Body of pancreas (tissue), 4 donors: ENCODE data around the gene TLN1. TPM values are rescaled to one million over a fixed set of nuclear protein-coding genes. Genes with fewer than 3 reads are reported as not detected.

Source experiments
- ATAC-seq: fragments of 150-250 bp; one replicate; pipeline ENCODE4 v1.9.1; 2016
- DNase-seq, 4 donors: peaks; one replicate each; pipeline ENCODE4 v3.0.0-alpha.2; 2019
- H3K27ac ChIP-seq, 4 donors: fragments of 200-600 bp; sonication (generic); 1 replicate in 3 of 4; 2 replicates in 1 of 4; pipeline versions ENCODE4 v1.5.1 to v1.6.1; 2016 to 2019; ENCODE audit warnings: mild to moderate bottlenecking in 1 of 4, mixed read lengths in 1 of 4, moderate library complexity in 1 of 4
- H3K27me3 ChIP-seq, 2 donors: fragments of 200-600 bp; sonication (generic); one replicate each; pipeline ENCODE4 v1.6.0; 2016; ENCODE audit warnings: mild to moderate bottlenecking in 1 of 2
- H3K36me3 ChIP-seq, 2 donors: fragments of 200-600 bp; sonication (generic); replicated peaks in 1 of 2; 2 replicates each; pipeline ENCODE4 v1.5.1; 2016; ENCODE audit warnings: low read depth in 2 of 2; ENCODE audit not compliant: insufficient read depth in 1 of 2
- H3K4me1 ChIP-seq: fragments of 200-600 bp; sonication (generic); one replicate; pipeline ENCODE4 v1.6.0; 2016
- H3K4me3 ChIP-seq, 2 donors: fragments of 200-600 bp; sonication (generic); 1 replicate in 1 of 2; 2 replicates in 1 of 2; pipeline ENCODE4 v1.5.1; 2016 to 2019
- H3K9me3 ChIP-seq, 3 donors: fragments of 200-600 bp; sonication (generic); 1 replicate in 2 of 3; 2 replicates in 1 of 3; pipeline ENCODE4 v1.5.1; 2016
- POLR2A ChIP-seq, 3 donors: fragments of 450-650 bp; IDR thresholded peaks; one replicate each; pipeline ENCODE4 v1.6.1; 2016; ENCODE audit warnings: antibody characterized with exemption in 3 of 3, mild to moderate bottlenecking in 2 of 3
- WGBS, 2 donors: methylation state at CpG; one replicate each; pipeline ENCODE4 v1.1.5; 2017; 5-methylcytosine and 5-hydroxymethylcytosine counted together
- intact Hi-C: fragments of 100-400 bp; cut with DNase I; formaldehyde crosslinking; loops from one replicate; pipeline ENCODE4 v1.15.1; 2023
- total RNA-seq, 2 donors: library from RNA; depleted of rRNA; stranded (reverse); fragments of >200 nt; gene quantifications; one replicate each; pipeline ENCODE4 v1.1.0, GENCODE V29; 2016
- TF ChIP-seq, protein P1 (sequence below), 7 experiments: fragments of 450-650 bp in 4 of 7; fragments of 200-600 bp in 3 of 7; sonication (generic) in 3 of 7; IDR thresholded peaks; one replicate each; pipeline ENCODE4 v1.5.1; 2016 to 2019; ENCODE audit warnings: antibody characterized with exemption in 7 of 7

Gene TLN1
- total RNA-seq, 2 donors from 2014 or later: 93.7 to 130 TPM

- no peak overlapping the region for H3K4me3 ChIP-seq
- H3K9me3 ChIP-seq: no peaks in the 10 kb centered on the region
- H3K27me3 ChIP-seq: no peaks in the 10 kb centered on the region
- ATAC-seq: no peak
- peaks cover 11 to 86% of the 10 kb centered on the region in 2 donors for H3K36me3 ChIP-seq
- DNase-seq: no peak
- no peak overlapping the region for H3K27ac ChIP-seq
- 88 to 93% methylated on average over 10 to 15 of the region's 15 CpGs for WGBS, 2 donors
- no peaks in the 10 kb centered on the region for H3K4me1 ChIP-seq
- intact Hi-C loops: no loop called here
- TF ChIP-seq, protein P1, sequence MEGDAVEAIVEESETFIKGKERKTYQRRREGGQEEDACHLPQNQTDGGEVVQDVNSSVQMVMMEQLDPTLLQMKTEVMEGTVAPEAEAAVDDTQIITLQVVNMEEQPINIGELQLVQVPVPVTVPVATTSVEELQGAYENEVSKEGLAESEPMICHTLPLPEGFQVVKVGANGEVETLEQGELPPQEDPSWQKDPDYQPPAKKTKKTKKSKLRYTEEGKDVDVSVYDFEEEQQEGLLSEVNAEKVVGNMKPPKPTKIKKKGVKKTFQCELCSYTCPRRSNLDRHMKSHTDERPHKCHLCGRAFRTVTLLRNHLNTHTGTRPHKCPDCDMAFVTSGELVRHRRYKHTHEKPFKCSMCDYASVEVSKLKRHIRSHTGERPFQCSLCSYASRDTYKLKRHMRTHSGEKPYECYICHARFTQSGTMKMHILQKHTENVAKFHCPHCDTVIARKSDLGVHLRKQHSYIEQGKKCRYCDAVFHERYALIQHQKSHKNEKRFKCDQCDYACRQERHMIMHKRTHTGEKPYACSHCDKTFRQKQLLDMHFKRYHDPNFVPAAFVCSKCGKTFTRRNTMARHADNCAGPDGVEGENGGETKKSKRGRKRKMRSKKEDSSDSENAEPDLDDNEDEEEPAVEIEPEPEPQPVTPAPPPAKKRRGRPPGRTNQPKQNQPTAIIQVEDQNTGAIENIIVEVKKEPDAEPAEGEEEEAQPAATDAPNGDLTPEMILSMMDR (IDR thresholded peaks at IDR 0.05): no peak
- TF ChIP-seq POLR2A (IDR thresholded peaks at IDR 0.05): no peak
Observed at GRCh38 chr9:35718721-35719511, 13.1 kb downstream of the TLN1 start.

- Histone ChIP-seq H3K27me3 (no peaks in the 10 kb centered on the region), H3K4me1 (no peaks in the 10 kb centered on the region), H3K9me3 (no peaks in the 10 kb centered on the region), H3K4me3 (no peak overlapping the region), H3K36me3 (peaks cover 15 to 86% of the 10 kb centered on the region in 2 donors), H3K27ac (no peak overlapping the region)
- ATAC-seq (no peak), DNase-seq (no peak)
- TF ChIP-seq, protein P1 (IDR thresholded peaks at IDR 0.05): no peak
- no peak for TF ChIP-seq POLR2A (IDR thresholded peaks at IDR 0.05)
- intact Hi-C loops: no loop called here
- WGBS, 2 donors: 84 to 92% methylated on average over 10 to 14 of the region's 14 CpGs
Observed at GRCh38 chr9:35717132-35717870, 14.7 kb downstream of the TLN1 start.

DNA sequence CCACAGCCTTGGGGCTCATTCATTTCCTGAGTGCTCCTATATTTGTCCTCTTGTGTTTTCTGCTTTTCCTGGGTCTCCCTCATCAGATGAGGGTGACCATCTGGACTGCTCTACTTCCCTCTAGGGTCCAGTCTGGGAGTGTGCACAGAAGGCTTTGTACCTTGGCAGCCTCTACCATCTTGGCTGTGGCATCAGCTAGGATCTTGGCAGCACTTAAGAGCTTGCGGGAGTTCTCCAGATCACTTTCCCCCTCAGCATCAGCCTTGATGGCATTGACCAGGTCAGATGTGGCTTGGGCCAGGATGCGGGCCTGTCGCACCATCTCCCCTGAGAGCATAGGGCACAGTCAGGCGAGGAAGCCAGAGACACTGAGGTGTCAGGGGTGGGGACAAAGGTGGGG lies 15.8 kb downstream of the TLN1 start:
- TF ChIP-seq POLR2A (IDR thresholded peaks at IDR 0.05): no peak
- TF ChIP-seq, protein P1 (IDR thresholded peaks at IDR 0.05): peak in 2 of 7 experiments; percentile 9 to 13
- no peaks in the 10 kb centered on the region for H3K27me3 ChIP-seq
- H3K27ac ChIP-seq: no peak overlapping the region
- intact Hi-C loops: no loop called here
- no peak for ATAC-seq
- no peaks in the 10 kb centered on the region for H3K9me3 ChIP-seq
- no peaks in the 10 kb centered on the region for H3K4me1 ChIP-seq
- WGBS, 2 donors: 84 to 88% methylated on average over 4 of the region's 4 CpGs
- no peak for DNase-seq
- H3K4me3 ChIP-seq: no peak overlapping the region
- H3K36me3 ChIP-seq: peaks cover 23 to 85% of the 10 kb centered on the region in 2 donors

DNA sequence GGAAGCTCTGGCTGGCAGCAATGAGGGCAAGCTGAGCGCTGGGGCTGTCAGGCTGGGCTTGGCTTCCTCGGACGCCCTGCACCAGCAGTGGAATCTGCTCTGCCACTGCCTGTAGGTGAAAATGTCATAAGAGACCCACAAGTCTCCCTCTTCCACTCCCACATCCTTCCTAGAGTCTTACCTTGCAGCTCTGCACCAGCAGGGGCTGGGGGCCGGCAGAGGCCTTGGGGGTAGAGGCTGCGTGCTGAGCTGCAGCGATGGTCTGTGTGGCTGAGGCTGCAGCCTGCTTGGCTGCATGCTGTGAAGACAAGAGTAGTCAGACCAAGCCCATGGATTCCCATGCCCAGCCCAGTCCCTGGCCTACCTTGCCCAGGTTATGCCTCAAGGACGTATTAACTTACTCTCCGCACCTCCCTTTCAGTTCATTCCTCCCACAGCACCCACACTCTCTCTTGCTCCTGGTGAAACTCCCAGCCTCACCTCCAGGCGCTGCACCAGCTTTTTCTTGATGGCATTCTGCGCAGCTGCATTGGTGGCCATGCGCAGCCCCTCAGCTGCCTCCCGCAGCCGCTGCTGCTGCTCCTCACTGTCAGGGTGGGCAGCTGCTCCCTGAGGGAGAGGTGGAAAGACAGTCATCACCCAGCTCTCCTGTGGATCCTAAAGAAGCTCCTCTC lies 17.3 kb downstream of the TLN1 start:
- intact Hi-C loops: no loop called here
- DNase-seq (no peak), ATAC-seq (no peak)
- peaks cover 18 to 77% of the 10 kb centered on the region in 2 donors for H3K36me3 ChIP-seq
- WGBS, 2 donors: 95 to 96% methylated on average over 13 of the region's 13 CpGs
- no peak overlapping the region for H3K27ac ChIP-seq
- TF ChIP-seq, protein P1 (IDR thresholded peaks at IDR 0.05): no peak
- no peak for TF ChIP-seq POLR2A (IDR thresholded peaks at IDR 0.05)
- no peaks in the 10 kb centered on the region for H3K4me1 ChIP-seq
- no peaks in the 10 kb centered on the region for H3K27me3 ChIP-seq
- H3K9me3 ChIP-seq: no peaks in the 10 kb centered on the region
- no peak overlapping the region for H3K4me3 ChIP-seq
